ENCODE data around the gene GLYAT. TPM values are rescaled to one million over a fixed set of nuclear protein-coding genes. Genes with fewer than 3 reads are reported as not detected.
"Not testable (repeated sequence)": the region's sequence is repeated elsewhere in the genome, so short reads cannot be mapped to it uniquely, and the experiment has no call there.

GLYAT gene
- total RNA-seq, 3 donors from 2014 or later = 15.8 TPM; not detected in 2

- Histone ChIP-seq H3K27ac (no peak overlapping the region), H3K4me1 (no peaks in the 10 kb centered on the region), H3K4me3 (no peak overlapping the region), H3K9me3 (no peaks in the 10 kb centered on the region), H3K36me3 (no peaks in the 10 kb centered on the region), H3K27me3 (no peaks in the 10 kb centered on the region)
- no peak for DNase-seq (ENCODE audit: low spot score in 2 of 2)
- intact Hi-C loops (cut with DNase I; ENCODE audit: low total_unique reads) = no loop called here
- TF ChIP-seq CTCF (IDR thresholded peaks at IDR 0.05) (no peak), POLR2A (IDR thresholded peaks at IDR 0.05) (no peak), POLR2AphosphoS5 (IDR thresholded peaks at IDR 0.05) (no peak)
Measured at GRCh38 chr11:58726737-58727414, 4.9 kb downstream of the GLYAT start.

- no peak for DNase-seq (ENCODE audit: low spot score in 2 of 2)
- TF ChIP-seq POLR2AphosphoS5 (IDR thresholded peaks at IDR 0.05) (no peak), CTCF (IDR thresholded peaks at IDR 0.05) (no peak), POLR2A (IDR thresholded peaks at IDR 0.05) (no peak)
- no peaks in the 10 kb centered on the region for H3K27me3 ChIP-seq
- no peak overlapping the region for H3K4me3 ChIP-seq
- H3K9me3 ChIP-seq = no peaks in the 10 kb centered on the region
- no peaks in the 10 kb centered on the region for H3K36me3 ChIP-seq
- no peaks in the 10 kb centered on the region for H3K4me1 ChIP-seq
- intact Hi-C loops (cut with DNase I; ENCODE audit: low total_unique reads) = no loop called here
- H3K27ac ChIP-seq = no peak overlapping the region
Measured at GRCh38 chr11:58719406-58720117, 12.2 kb downstream of the GLYAT start.

- Histone ChIP-seq H3K36me3 (no peaks in the 10 kb centered on the region), H3K4me1 (no peaks in the 10 kb centered on the region), H3K27me3 (no peaks in the 10 kb centered on the region), H3K27ac (no peak overlapping the region), H3K4me3 (no peak overlapping the region), H3K9me3 (no peaks in the 10 kb centered on the region)
- no peak for TF ChIP-seq POLR2A (IDR thresholded peaks at IDR 0.05)
- no peak for TF ChIP-seq CTCF (IDR thresholded peaks at IDR 0.05)
- no peak for TF ChIP-seq POLR2AphosphoS5 (IDR thresholded peaks at IDR 0.05)
- DNase-seq (ENCODE audit: low spot score in 2 of 2) = no peak
- intact Hi-C loops (cut with DNase I; ENCODE audit: low total_unique reads) = loop anchor here (5.0 kb wide), 1 partner anchor 805 kb away; no protein-coding TSS in a partner anchor
Measured at GRCh38 chr11:58712531-58712930, 19.2 kb downstream of the GLYAT start.

- intact Hi-C loops (cut with DNase I; ENCODE audit: low total_unique reads) = loop anchor here (5.0 kb wide), 1 partner anchor 805 kb away; no protein-coding TSS in a partner anchor
- no peaks in the 10 kb centered on the region for H3K4me1 ChIP-seq
- no peaks in the 10 kb centered on the region for H3K36me3 ChIP-seq
- H3K9me3 ChIP-seq = no peaks in the 10 kb centered on the region
- DNase-seq (ENCODE audit: low spot score in 2 of 2) = no peak
- no peaks in the 10 kb centered on the region for H3K27me3 ChIP-seq
- no peak overlapping the region for H3K27ac ChIP-seq
- TF ChIP-seq POLR2A (IDR thresholded peaks at IDR 0.05) = no peak
- no peak for TF ChIP-seq POLR2AphosphoS5 (IDR thresholded peaks at IDR 0.05)
- TF ChIP-seq CTCF (IDR thresholded peaks at IDR 0.05) = no peak
- no peak overlapping the region for H3K4me3 ChIP-seq
Measured at GRCh38 chr11:58711832-58712231, 19.9 kb downstream of the GLYAT start.

- Histone ChIP-seq H3K36me3 (no peaks in the 10 kb centered on the region), H3K9me3 (peaks cover 5 to 15% of the 10 kb centered on the region in 2 donors), H3K27ac (no peak overlapping the region), H3K4me1 (no peaks in the 10 kb centered on the region), H3K27me3 (no peaks in the 10 kb centered on the region), H3K4me3 (no peak overlapping the region)
- intact Hi-C loops (cut with DNase I; ENCODE audit: low total_unique reads) = no loop called here
- TF ChIP-seq CTCF (IDR thresholded peaks at IDR 0.05) = no peak
- TF ChIP-seq POLR2AphosphoS5 (IDR thresholded peaks at IDR 0.05) = no peak
- TF ChIP-seq POLR2A (IDR thresholded peaks at IDR 0.05) = no peak
- no peak for DNase-seq (ENCODE audit: low spot score in 2 of 2)
Measured at GRCh38 chr11:58707767-58708166, 24.0 kb downstream of the GLYAT start.

GRCh38 chr11:58696825-58697224 lies 34.9 kb downstream of the GLYAT start:
- intact Hi-C loops (cut with DNase I; ENCODE audit: low total_unique reads) = not testable (repeated sequence)

More at GRCh38 chr11:58696825-58697224, 34.9 kb downstream of the GLYAT start:
- not testable (repeated sequence) for DNase-seq (ENCODE audit: low spot score in 2 of 2); H3K36me3 ChIP-seq; H3K4me3 ChIP-seq; H3K27me3 ChIP-seq; H3K27ac ChIP-seq; H3K4me1 ChIP-seq; H3K9me3 ChIP-seq
